HG03103 (cell line): ENCODE measurements around the gene CSF2RB.

Experiments
- ATAC-seq: cut with Tn5 transposase; IDR thresholded peaks from one replicate; pipeline ENCODE4 v1.9.1; 2021; ENCODE audit warnings: low read depth; ENCODE audit not compliant: unreplicated experiment

Gene CSF2RB

GRCh38 chr22:36934418-36935312 lies 21.2 kb downstream of the CSF2RB start:
- no peak for ATAC-seq

- ATAC-seq = no peak
Measured at GRCh38 chr22:36935313-36935610, 21.8 kb downstream of the CSF2RB start.

- ATAC-seq = no peak
Measured at GRCh38 chr22:36935694-36936093, 22.3 kb downstream of the CSF2RB start.

DNA sequence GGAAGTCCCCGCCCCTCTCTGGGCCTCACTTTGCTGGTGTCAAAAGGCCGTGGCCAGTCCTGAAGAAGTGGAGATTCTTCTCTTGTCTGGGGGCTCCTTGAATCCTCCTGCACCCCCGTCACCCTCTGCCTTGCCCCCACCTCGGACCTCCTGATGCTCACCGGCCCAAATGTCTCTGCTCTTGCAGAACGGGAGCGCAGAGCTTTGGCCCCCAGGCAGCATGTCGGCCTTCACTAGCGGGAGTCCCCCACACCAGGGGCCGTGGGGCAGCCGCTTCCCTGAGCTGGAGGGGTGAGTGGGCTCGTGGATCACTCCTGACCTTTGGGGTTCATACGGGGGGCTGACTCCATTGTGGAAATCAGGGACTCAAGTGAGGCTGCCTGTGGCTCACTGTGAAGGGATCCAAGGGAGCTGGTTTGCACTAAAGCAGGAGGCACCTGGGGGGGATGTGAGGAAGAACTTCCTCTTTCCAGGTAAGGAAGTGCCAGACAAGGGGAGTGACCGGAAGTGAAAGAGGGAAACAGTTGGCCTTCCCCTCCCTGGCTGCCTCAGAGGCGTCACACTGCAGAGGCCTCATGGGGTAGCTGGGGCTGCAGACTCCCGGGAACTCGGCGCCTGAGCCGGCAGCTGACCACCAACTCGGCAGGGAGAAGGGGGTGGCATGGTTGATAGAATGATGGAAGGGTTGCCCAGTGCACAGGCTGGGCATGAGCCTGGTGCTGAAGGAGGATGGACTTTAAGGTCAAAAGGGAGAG lies 23.1 kb downstream of the CSF2RB start:
- no peak for ATAC-seq

GRCh38 chr22:36937319-36938027 lies 24.0 kb downstream of the CSF2RB start:
- ATAC-seq = no peak

DNA sequence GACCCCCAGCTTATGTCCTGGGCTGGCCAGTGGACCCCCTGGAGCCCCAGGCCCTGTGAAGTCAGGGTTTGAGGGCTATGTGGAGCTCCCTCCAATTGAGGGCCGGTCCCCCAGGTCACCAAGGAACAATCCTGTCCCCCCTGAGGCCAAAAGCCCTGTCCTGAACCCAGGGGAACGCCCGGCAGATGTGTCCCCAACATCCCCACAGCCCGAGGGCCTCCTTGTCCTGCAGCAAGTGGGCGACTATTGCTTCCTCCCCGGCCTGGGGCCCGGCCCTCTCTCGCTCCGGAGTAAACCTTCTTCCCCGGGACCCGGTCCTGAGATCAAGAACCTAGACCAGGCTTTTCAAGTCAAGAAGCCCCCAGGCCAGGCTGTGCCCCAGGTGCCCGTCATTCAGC lies 24.6 kb downstream of the CSF2RB start:
- no peak for ATAC-seq

GRCh38 chr22:36938886-36939285 lies 25.5 kb downstream of the CSF2RB start:
- no peak for ATAC-seq

DNA sequence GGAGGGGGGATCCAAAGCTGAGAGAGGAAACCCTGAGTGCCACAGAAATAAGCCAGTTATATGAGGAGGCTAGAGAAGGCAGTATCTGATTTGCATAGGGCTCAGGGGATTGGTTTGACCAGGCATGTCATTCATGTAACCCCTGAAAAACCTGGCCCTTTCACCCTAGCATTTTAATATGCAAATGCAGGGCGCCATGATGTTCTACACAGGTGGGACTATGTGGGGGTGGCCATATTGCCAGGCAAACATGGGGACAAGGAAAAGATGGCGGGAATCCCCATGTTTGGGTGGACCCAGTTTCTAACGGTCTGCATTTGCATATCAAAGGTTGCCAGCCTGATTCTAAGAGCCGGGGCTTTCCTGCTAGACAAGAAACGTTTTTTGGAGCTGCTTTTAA lies 27.2 kb downstream of the CSF2RB start:
- no peak for ATAC-seq

DNA sequence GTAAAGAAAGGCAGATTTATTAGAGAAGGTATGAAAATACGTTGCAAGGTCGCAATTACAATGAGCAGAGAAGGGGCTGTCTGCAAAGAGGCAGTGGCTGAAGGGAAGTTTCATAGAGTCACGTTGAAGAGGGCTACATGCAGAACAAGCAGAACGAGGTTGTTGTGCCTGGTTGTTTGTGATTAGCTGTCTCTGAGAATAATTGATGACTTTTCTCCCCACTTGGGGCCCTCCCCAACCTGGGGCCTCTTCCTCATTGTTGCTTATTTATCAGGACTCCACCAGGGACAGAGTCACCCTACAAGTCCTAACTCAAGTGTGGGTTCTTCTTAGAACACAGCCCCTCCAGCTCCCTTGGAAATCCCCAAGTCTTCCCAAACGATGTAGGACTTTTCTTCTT lies 29.1 kb downstream of the CSF2RB start:
- no peak for ATAC-seq

DNA sequence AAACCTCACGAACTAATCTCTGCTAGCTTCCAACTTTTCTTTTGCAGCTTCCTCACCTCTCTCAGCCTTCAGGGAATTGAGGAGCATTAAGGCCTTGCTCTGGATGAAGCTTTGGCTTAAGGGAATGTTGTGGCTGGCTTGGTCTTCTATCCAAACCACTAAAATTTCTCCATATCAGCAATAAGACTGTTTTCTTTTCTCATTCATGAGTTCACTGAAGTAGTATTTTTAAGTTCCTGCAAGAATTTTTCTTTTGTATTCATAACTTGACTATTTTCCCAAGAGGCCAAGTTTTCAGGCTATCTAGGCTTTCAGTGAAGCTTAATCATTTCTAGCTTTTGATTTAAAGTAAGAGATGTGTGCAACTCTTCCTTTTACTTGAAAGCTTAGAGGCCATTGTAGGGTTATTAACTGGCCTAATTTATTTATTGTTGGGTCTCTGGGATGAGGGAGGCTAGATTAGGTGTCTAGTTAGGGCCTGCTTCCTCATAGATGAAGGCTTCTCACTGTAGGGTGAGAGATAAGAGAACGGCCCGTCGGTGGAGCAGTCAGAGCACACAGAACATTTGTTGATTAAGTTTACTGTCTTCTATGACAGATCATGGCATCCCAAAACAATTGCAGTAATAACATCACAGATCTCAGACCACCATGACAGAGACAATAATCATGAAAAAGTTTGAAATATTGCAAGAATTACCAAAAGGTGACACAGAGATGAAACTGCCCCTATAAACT lies 33.2 kb downstream of the CSF2RB start:
- no peak for ATAC-seq

- no peak for ATAC-seq
Measured at GRCh38 chr22:36948273-36949225, 35.1 kb downstream of the CSF2RB start.

DNA sequence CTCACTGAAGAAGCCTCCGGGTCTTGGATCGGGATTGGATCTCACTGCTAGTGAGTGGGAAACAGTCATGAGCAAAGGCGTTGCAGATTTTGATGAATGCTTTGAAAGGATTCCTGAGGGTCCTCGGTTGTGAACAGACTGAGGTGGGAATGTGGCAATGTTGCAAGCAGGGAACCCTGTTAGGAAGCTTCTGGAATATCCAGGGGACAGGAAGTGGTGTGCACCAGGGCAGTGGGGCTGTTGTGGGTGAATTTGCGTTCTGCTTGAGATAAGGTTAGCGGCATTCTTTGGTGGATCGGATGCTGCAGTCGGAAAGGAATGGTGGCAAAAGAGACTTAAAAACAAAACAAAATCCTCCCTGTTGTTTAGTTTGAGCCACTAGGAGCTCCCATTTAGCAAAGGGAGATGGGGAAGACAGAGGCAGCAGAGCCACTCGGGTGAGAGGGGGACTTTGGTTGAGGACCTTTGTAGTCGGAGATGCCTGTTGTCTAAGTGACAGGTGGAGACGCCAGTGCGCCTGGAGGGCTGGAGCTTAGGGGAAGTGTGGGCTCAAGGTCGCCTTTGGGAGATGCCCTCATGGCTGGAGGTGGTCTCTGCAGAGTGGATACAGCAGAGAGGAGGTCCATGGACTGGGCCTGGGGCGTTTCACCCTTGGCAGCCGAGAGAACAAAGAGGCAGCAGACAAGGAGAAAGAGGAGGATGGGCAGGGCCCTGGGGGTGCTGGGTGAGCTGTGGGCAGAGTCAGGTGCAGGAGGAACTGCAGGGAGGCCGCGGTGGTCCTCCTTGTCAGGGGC lies 37.6 kb downstream of the CSF2RB start:
- no peak for ATAC-seq

GRCh38 chr22:36951746-36952145 lies 38.3 kb downstream of the CSF2RB start:
- ATAC-seq = no peak

- no peak for ATAC-seq
Measured at GRCh38 chr22:36953239-36954080, 40.0 kb downstream of the CSF2RB start.

GRCh38 chr22:36954251-36955014 lies 41.0 kb downstream of the CSF2RB start:
- ATAC-seq = no peak

DNA sequence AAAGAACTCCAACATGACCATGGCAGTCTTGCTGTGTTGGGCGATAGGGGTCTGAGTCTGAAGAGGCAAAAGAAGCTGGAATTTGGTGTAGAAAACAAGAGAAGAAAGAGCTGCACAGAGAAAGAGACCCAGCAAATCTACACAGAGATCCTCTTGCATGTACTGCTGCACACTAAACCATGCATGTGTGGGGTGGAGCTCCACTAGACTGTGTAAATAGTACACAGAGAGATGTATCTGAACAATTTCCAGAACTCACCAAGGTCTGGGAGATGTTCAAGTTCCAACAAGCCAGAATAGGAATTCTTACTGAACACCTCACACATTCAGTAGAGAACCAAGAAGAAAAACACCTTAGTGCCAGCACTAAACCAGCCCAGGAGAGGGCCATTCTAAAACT lies 42.3 kb downstream of the CSF2RB start:
- ATAC-seq = no peak

GRCh38 chr22:36958366-36958765 lies 44.9 kb downstream of the CSF2RB start:
- ATAC-seq = no peak
